ENCODE data around the gene PKLR. TPM values are rescaled to one million over a fixed set of nuclear protein-coding genes. Genes with fewer than 3 reads are reported as not detected.

The PKLR gene
- polyA plus RNA-seq, 1 of the 3 experiments (the other 2 are of a cell fraction): not detected

DNA sequence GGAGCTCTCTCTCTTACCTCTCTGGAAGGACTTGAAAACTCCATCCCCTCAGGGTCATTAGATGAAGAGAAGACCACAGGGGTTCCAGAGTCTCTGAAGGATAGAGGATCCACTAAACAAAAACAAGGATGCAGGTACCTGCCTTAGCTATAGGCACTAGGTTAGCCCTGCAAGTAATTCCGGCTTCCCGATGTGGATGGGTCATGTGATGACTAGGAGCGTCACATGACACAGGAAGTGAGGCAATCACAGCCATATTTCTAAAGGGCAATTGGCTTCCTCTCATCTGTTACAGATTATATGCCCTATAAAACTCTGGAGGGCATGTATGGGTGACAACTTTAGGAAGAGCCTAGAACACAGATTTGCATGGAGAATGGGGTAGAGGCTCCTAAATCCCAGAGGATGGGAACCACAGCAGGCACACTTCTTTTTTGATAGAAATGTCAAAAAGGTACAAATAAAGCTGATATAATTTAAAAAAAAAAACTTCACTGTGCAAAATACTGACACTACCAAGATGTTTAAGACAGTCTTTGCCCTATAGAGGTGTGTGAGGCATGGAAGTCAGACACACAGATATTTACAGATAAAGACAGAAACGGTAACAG, 60.1 kb downstream of the PKLR start (continued):
- TF ChIP-seq, protein P1, sequence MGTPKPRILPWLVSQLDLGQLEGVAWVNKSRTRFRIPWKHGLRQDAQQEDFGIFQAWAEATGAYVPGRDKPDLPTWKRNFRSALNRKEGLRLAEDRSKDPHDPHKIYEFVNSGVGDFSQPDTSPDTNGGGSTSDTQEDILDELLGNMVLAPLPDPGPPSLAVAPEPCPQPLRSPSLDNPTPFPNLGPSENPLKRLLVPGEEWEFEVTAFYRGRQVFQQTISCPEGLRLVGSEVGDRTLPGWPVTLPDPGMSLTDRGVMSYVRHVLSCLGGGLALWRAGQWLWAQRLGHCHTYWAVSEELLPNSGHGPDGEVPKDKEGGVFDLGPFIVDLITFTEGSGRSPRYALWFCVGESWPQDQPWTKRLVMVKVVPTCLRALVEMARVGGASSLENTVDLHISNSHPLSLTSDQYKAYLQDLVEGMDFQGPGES (IDR thresholded peaks at IDR 0.05; ENCODE audit: low read depth, low read length): no peak
- peak in 1 of 2 experiments; percentile 20; a peak in 1 of 4 replicates for TF ChIP-seq EP300 (IDR thresholded peaks at IDR 0.05; ENCODE audit: borderline replicate concordance in 1 of 2, low read depth in 1 of 2, low read length in 1 of 2)
- TF ChIP-seq, protein P2, sequence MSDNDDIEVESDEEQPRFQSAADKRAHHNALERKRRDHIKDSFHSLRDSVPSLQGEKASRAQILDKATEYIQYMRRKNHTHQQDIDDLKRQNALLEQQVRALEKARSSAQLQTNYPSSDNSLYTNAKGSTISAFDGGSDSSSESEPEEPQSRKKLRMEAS (IDR thresholded peaks at IDR 0.05; ENCODE audit: low read depth): no peak
- peak; percentile 99 for TF ChIP-seq ELF1 (IDR thresholded peaks at IDR 0.05)
- TF ChIP-seq GABPA (IDR thresholded peaks at IDR 0.05; ENCODE audit: low read depth): peak; percentile 68
- no peak for TF ChIP-seq EZH2phosphoT487 (IDR thresholded peaks at IDR 0.05; ENCODE audit: borderline replicate concordance, low read depth)
- TF ChIP-seq TEAD4 (IDR thresholded peaks at IDR 0.05; ENCODE audit: borderline replicate concordance, insufficient read depth): no peak
- TF ChIP-seq, protein P3, sequence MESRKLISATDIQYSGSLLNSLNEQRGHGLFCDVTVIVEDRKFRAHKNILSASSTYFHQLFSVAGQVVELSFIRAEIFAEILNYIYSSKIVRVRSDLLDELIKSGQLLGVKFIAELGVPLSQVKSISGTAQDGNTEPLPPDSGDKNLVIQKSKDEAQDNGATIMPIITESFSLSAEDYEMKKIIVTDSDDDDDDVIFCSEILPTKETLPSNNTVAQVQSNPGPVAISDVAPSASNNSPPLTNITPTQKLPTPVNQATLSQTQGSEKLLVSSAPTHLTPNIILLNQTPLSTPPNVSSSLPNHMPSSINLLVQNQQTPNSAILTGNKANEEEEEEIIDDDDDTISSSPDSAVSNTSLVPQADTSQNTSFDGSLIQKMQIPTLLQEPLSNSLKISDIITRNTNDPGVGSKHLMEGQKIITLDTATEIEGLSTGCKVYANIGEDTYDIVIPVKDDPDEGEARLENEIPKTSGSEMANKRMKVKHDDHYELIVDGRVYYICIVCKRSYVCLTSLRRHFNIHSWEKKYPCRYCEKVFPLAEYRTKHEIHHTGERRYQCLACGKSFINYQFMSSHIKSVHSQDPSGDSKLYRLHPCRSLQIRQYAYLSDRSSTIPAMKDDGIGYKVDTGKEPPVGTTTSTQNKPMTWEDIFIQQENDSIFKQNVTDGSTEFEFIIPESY (IDR thresholded peaks at IDR 0.05; ENCODE audit: borderline replicate concordance, low read depth): peak; percentile 62; the same call in 1 of the 2 replicates

Other genes with a start within 250 kb of the PKLR start
- gene EFNA4, start 237.7 kb downstream of the PKLR start, polyA plus RNA-seq (2012; rRNA removed): 15.9 and 17.7 TPM in 2 replicates
- 5.5 and 6.0 TPM in 2 replicates for gene EFNA3, start 222.6 kb downstream of the PKLR start, polyA plus RNA-seq (2012; rRNA removed)
- gene EFNA1, start 173.6 kb downstream of the PKLR start, polyA plus RNA-seq (2012; rRNA removed): 14.4 and 15.3 TPM in 2 replicates
- gene SLC50A1, start 165.6 kb downstream of the PKLR start, polyA plus RNA-seq (2012; rRNA removed): 58.4 and 71.1 TPM in 2 replicates
- gene DPM3, start 160.9 kb downstream of the PKLR start, polyA plus RNA-seq (2012; rRNA removed): 307 and 317 TPM in 2 replicates
- gene KRTCAP2, start 128.1 kb downstream of the PKLR start, polyA plus RNA-seq (2012; rRNA removed): 203 and 238 TPM in 2 replicates
- 12.3 and 12.7 TPM in 2 replicates for gene TRIM46, start 127.6 kb downstream of the PKLR start, polyA plus RNA-seq (2012; rRNA removed)
- gene THBS3, start 93.5 kb downstream of the PKLR start, polyA plus RNA-seq (2012; rRNA removed): 124 and 162 TPM in 2 replicates
- gene MTX1, start 92.7 kb downstream of the PKLR start, polyA plus RNA-seq (2012; rRNA removed): 79.1 TPM in 2 replicates
- 20.0 and 30.6 TPM in 2 replicates for gene ENTREP3, start 46.0 kb downstream of the PKLR start, polyA plus RNA-seq (2012; rRNA removed)
- gene SCAMP3, start 39.1 kb downstream of the PKLR start, polyA plus RNA-seq (2012; rRNA removed): 193 and 225 TPM in 2 replicates
- gene CLK2, start 27.9 kb downstream of the PKLR start, polyA plus RNA-seq (2012; rRNA removed): 76.7 and 81.8 TPM in 2 replicates
- gene HCN3, start 24.0 kb downstream of the PKLR start, polyA plus RNA-seq (2012; rRNA removed): 9.7 and 10.1 TPM in 2 replicates
- gene FDPS, start 7.4 kb upstream of the PKLR start, polyA plus RNA-seq (2012; rRNA removed): 126 and 142 TPM in 2 replicates
- gene RUSC1, start 19.5 kb upstream of the PKLR start, polyA plus RNA-seq (2012; rRNA removed): 43.1 and 49.9 TPM in 2 replicates